ENCODE measurements around the gene RAD9A. TPM values are rescaled to one million over a fixed set of nuclear protein-coding genes. Genes with fewer than 3 reads are reported as not detected.

RAD9A gene
- total and polyA plus RNA-seq, 11 donors, result 3.5 to 9.1 (median 6.1) TPM

- Histone ChIP-seq H3K36me3 (peaks cover 0 to 88% (median 50%) of the 10 kb centered on the region in 9 donors), H3K4me1 (peaks cover 0 to 54% (median 13%) of the 10 kb centered on the region in 12 donors), H3K27me3 (no peaks in the 10 kb centered on the region), H3K27ac (peak overlapping the region in 4 of 12 donors; percentile 26 to 90 (median 46)), H3K4me3 (peak overlapping the region in 2 of 12 donors; percentile 40 to 62), H3K9me3 (no peaks in the 10 kb centered on the region)
- intact Hi-C loops (cut with DNase I), result no loop called here
- no peak for TF ChIP-seq POLR2A (IDR thresholded peaks at IDR 0.05)
- TF ChIP-seq, protein P1, sequence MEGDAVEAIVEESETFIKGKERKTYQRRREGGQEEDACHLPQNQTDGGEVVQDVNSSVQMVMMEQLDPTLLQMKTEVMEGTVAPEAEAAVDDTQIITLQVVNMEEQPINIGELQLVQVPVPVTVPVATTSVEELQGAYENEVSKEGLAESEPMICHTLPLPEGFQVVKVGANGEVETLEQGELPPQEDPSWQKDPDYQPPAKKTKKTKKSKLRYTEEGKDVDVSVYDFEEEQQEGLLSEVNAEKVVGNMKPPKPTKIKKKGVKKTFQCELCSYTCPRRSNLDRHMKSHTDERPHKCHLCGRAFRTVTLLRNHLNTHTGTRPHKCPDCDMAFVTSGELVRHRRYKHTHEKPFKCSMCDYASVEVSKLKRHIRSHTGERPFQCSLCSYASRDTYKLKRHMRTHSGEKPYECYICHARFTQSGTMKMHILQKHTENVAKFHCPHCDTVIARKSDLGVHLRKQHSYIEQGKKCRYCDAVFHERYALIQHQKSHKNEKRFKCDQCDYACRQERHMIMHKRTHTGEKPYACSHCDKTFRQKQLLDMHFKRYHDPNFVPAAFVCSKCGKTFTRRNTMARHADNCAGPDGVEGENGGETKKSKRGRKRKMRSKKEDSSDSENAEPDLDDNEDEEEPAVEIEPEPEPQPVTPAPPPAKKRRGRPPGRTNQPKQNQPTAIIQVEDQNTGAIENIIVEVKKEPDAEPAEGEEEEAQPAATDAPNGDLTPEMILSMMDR (IDR thresholded peaks at IDR 0.05), result no peak
- ATAC-seq (no peak), DNase-seq (no peak)
- 53 to 65% (median 56%) methylated on average over 6 of the region's 6 CpGs for WGBS, 4 donors
Measured at GRCh38 chr11:67436459-67437081, 44.8 kb downstream of the RAD9A start.

- Histone ChIP-seq H3K36me3 (peaks cover 0 to 84% (median 43%) of the 10 kb centered on the region in 9 donors), H3K4me1 (peaks cover 0 to 60% (median 16%) of the 10 kb centered on the region in 12 donors), H3K4me3 (peak within 1 kb of the TSS in 5 of 12 donors; percentile 5 to 62 (median 7)), H3K9me3 (no peaks in the 10 kb centered on the region), H3K27ac (peak within 1 kb of the TSS in 5 of 12 donors; percentile 26 to 90 (median 39)), H3K27me3 (no peaks in the 10 kb centered on the region)
- ATAC-seq (peak in 1 of 4 donors; percentile 23), DNase-seq (peak in 1 of 5 donors; percentile 20)
- TF ChIP-seq, protein P1 (IDR thresholded peaks at IDR 0.05), result no peak
- TF ChIP-seq POLR2A (IDR thresholded peaks at IDR 0.05), result no peak
- intact Hi-C loops (cut with DNase I), result no loop called here
- 57 to 79% (median 60%) methylated on average over 10 to 26 of the region's 26 CpGs for WGBS, 4 donors
Measured at GRCh38 chr11:67437082-67437808, 45.5 kb downstream of the RAD9A start, which contains the start of gene PTPRCAP. PTPRCAP (minus strand) TSS chr11:67437682; CDS start chr11:67437619, 63 bp downstream.

GRCh38 chr11:67437809-67438157 lies 46.0 kb downstream of the RAD9A start:
- Histone ChIP-seq H3K4me3 (peak overlapping the region in 4 of 12 donors; percentile 6 to 62 (median 24)), H3K36me3 (peaks cover 0 to 79% (median 38%) of the 10 kb centered on the region in 9 donors), H3K27ac (peak overlapping the region in 3 of 12 donors; percentile 26 to 90 (median 48)), H3K4me1 (peaks cover 0 to 65% (median 21%) of the 10 kb centered on the region in 12 donors), H3K9me3 (no peaks in the 10 kb centered on the region), H3K27me3 (no peaks in the 10 kb centered on the region)
- TF ChIP-seq, protein P1 (IDR thresholded peaks at IDR 0.05), result no peak
- no peak for TF ChIP-seq POLR2A (IDR thresholded peaks at IDR 0.05)
- intact Hi-C loops (cut with DNase I), result no loop called here
- no peak for ATAC-seq
- no peak for DNase-seq
- 67 to 80% (median 71%) methylated on average over 2 to 3 of the region's 3 CpGs for WGBS, 4 donors

All from heart left ventricle (tissue), 16 donors.